ENCODE results near the gene RBL2.
A peak's percentile ranks its signal among the peaks of the same experiment; 100 is the strongest.
"Not testable (repeated sequence)": the region's sequence is repeated elsewhere in the genome, so short reads cannot be mapped to it uniquely, and the experiment has no call there.

The RBL2 gene

DNA sequence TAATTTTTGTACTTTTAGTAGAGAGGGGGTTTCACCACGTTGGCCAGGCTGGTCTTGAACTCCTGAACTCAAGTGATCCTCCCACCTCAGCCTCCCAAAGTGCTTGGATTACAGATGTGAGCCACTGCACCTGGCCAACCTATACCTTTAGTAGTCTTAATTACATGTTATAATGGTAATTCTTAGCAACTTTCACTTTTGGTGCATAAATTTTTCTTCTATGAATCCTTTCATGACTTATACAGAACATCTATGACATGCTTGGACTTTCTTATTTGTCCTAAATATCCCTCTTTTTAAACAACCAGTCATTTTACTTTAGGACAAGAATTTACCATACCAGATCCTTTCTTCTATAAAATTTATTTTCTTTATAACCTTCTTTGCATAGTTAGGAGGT is 10.3 kb upstream of the RBL2 start:
- WGBS: 100% methylated on average over 1 of the region's 1 CpG
- H3K4me1 ChIP-seq (ENCODE audit: insufficient read depth, low read length); H3K9ac ChIP-seq (ENCODE audit: low read depth, low read length); H3K27me3 ChIP-seq (ENCODE audit: insufficient read depth, low read length); H3K4me3 ChIP-seq (ENCODE audit: low read length); H3K27ac ChIP-seq (ENCODE audit: low read depth, low read length); H3K36me3 ChIP-seq (ENCODE audit: insufficient read depth, low read length): not testable (repeated sequence)
- H3K9me3 ChIP-seq (ENCODE audit: insufficient read depth, low read depth, low read length): peaks cover 40% of the 10 kb centered on the region

DNA sequence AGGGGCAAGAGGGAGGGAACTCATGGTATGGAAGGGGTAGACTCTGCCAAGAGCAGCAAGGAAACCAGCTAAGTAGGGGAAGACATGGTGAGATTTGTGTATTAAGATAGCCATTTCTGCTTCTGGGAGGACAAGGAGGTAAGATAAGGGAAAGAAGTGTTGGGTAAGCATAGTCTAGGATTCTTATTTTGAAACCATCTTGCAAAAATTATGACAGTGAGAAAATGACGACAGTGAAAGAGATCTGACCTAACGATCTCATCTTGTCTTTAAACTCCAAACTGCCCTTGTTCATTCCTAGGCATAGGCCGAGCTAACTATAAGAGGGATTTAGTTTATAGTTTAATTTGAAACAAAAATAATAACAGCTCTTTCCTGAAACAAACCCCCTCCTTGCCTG is 5.6 kb upstream of the RBL2 start:
- peaks cover 15% of the 10 kb centered on the region for H3K9me3 ChIP-seq (ENCODE audit: insufficient read depth, low read depth, low read length)
- no peaks in the 10 kb centered on the region for H3K36me3 ChIP-seq (ENCODE audit: insufficient read depth, low read length)
- H3K27me3 ChIP-seq (ENCODE audit: insufficient read depth, low read length): no peaks in the 10 kb centered on the region
- H3K4me3 ChIP-seq (ENCODE audit: low read length): no peak overlapping the region
- no peak overlapping the region for H3K27ac ChIP-seq (ENCODE audit: low read depth, low read length)
- peaks cover under 1% of the 10 kb centered on the region; the same call in 1 of the 2 replicates for H3K4me1 ChIP-seq (ENCODE audit: insufficient read depth, low read length)
- WGBS: 97% methylated on average over 2 of the region's 3 CpGs
- H3K9ac ChIP-seq (ENCODE audit: low read depth, low read length): no peak overlapping the region

DNA sequence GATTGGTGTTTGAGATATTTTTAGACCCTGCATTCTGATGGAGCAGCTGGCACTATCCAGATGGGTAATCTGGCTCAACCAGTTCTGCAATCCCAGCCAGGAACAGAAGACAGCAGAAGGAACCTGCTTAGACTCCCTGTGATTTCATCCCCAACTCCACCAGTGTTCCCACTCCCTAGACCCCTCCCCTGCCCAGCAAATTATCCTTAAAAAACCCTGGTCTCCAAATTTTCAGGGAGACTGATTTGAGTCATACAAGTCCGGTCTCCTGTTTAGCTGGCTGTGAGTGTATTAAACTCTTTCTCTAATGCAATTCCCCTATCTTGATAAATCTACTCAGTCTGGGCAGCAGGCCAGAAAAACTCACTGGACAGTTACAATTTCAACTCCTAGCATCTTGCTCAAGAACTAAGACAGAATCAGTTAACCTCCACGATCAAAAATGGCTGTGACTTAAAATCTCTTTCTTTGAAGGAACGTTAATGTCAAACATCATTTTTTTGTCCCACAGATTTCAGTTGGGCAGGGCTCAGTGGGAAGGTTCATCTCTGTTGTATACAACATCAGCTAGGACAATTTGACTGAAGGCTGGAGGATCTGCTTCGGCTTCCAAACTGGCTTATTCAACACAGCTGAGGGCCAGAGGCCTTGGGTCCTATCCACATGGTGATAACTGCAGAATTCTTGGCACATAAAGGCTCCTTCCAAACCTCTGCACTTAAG is 4.9 kb upstream of the RBL2 start:
- H3K27ac ChIP-seq (ENCODE audit: low read depth, low read length): no peak overlapping the region
- H3K4me3 ChIP-seq (ENCODE audit: low read length): no peak overlapping the region
- no peaks in the 10 kb centered on the region for H3K36me3 ChIP-seq (ENCODE audit: insufficient read depth, low read length)
- no peaks in the 10 kb centered on the region for H3K27me3 ChIP-seq (ENCODE audit: insufficient read depth, low read length)
- peaks cover 9% of the 10 kb centered on the region for H3K9me3 ChIP-seq (ENCODE audit: insufficient read depth, low read depth, low read length)
- no peak overlapping the region for H3K9ac ChIP-seq (ENCODE audit: low read depth, low read length)
- peaks cover 5% of the 10 kb centered on the region; the same call in 1 of the 2 replicates for H3K4me1 ChIP-seq (ENCODE audit: insufficient read depth, low read length)
- WGBS: 93% methylated on average over 4 of the region's 4 CpGs

DNA sequence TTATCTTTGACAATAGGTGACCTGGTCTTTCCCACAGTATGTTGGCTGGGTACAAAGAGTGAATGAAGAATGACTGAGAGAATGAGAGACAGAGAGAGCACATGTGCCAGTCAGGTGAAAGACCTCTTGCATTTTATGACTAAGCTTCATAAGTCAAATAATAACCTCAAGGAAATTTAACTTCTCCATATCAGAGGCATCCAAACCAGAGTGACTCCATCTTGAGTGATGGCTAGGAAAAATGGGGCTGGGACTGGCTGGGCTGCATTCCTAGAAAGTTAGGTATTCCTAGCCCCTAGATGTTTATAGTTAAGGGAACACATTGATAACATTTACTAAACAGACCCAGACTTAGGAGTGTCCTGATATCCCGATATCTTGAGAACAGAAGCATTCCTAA is 3.9 kb upstream of the RBL2 start:
- H3K27ac ChIP-seq (ENCODE audit: low read depth, low read length): no peak overlapping the region
- no CpG with 5 or more reads among the region's 1 CpG for WGBS
- no peak overlapping the region for H3K9ac ChIP-seq (ENCODE audit: low read depth, low read length)
- H3K9me3 ChIP-seq (ENCODE audit: insufficient read depth, low read depth, low read length): no peaks in the 10 kb centered on the region
- H3K4me1 ChIP-seq (ENCODE audit: insufficient read depth, low read length): peaks cover 5% of the 10 kb centered on the region; the same call in 1 of the 2 replicates
- H3K27me3 ChIP-seq (ENCODE audit: insufficient read depth, low read length): no peaks in the 10 kb centered on the region
- H3K36me3 ChIP-seq (ENCODE audit: insufficient read depth, low read length): no peaks in the 10 kb centered on the region
- H3K4me3 ChIP-seq (ENCODE audit: low read length): no peak overlapping the region

DNA sequence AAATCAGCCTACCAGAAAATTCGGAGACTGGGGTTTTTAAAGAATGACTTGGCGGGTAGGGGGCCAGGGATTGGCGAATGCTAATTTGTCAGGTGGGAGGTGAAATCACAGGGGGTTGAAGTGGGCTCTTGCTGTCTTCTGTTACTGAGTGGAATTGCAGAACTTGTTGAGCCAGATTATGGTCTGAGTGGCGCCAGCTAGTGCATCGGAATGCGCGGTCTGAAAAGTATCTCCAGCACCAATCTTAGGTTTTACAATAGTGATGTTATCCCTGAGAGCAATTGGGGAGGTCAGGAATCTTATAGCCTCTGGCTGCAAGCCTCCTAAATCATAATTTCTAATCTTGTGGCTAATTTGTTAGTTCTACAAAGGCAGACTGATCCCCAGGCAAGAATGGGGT is 762 bp upstream of the RBL2 start:
- peaks cover 13% of the 10 kb centered on the region for H3K4me1 ChIP-seq (ENCODE audit: insufficient read depth, low read length)
- H3K9ac ChIP-seq (ENCODE audit: low read depth, low read length): peak overlapping the region; percentile 85; the same call in 1 of the 2 replicates
- H3K36me3 ChIP-seq (ENCODE audit: insufficient read depth, low read length): no peaks in the 10 kb centered on the region
- no peaks in the 10 kb centered on the region for H3K9me3 ChIP-seq (ENCODE audit: insufficient read depth, low read depth, low read length)
- 0 out of 2 replicates have a peak overlapping the region, but pooled peaks have one; percentile 38 for H3K27ac ChIP-seq (ENCODE audit: low read depth, low read length)
- 83% methylated on average over 7 of the region's 7 CpGs for WGBS
- H3K4me3 ChIP-seq (ENCODE audit: low read length): peak overlapping the region; percentile 92
- H3K27me3 ChIP-seq (ENCODE audit: insufficient read depth, low read length): no peaks in the 10 kb centered on the region

DNA sequence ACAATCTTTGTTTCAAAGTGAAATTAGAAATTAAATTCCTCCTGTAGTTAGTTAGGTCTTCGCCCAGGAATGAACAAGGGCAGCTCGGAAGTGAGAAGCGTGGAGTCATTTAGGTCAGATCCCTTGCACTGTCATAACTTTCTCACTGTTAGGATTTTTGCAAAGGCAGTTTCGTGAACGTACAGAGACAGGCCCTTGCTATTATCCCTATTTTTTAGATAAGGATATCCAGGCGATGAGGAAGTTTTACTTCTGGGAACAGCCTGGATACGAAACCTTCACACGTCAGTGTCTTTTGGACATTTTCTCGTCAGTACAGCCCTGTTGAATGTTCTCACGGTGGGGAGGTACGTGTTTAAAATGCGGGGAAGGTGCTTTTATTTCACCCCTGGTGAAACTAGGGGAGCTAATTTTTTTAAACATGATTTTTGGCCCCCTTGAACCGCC is 318 bp upstream of the RBL2 start:
- 44% methylated on average over 13 of the region's 13 CpGs for WGBS
- Histone ChIP-seq H3K27me3 (ENCODE audit: insufficient read depth, low read length) (no peaks in the 10 kb centered on the region), H3K4me3 (ENCODE audit: low read length) (peak overlapping the region; percentile 92), H3K27ac (ENCODE audit: low read depth, low read length) (0 out of 2 replicates have a peak overlapping the region, but pooled peaks have one; percentile 38), H3K9me3 (ENCODE audit: insufficient read depth, low read depth, low read length) (no peaks in the 10 kb centered on the region), H3K36me3 (ENCODE audit: insufficient read depth, low read length) (peaks cover 1% of the 10 kb centered on the region; the same call in 1 of the 2 replicates), H3K9ac (ENCODE audit: low read depth, low read length) (peak overlapping the region; percentile 85; the same call in 1 of the 2 replicates), H3K4me1 (ENCODE audit: insufficient read depth, low read length) (peaks cover 13% of the 10 kb centered on the region)

DNA sequence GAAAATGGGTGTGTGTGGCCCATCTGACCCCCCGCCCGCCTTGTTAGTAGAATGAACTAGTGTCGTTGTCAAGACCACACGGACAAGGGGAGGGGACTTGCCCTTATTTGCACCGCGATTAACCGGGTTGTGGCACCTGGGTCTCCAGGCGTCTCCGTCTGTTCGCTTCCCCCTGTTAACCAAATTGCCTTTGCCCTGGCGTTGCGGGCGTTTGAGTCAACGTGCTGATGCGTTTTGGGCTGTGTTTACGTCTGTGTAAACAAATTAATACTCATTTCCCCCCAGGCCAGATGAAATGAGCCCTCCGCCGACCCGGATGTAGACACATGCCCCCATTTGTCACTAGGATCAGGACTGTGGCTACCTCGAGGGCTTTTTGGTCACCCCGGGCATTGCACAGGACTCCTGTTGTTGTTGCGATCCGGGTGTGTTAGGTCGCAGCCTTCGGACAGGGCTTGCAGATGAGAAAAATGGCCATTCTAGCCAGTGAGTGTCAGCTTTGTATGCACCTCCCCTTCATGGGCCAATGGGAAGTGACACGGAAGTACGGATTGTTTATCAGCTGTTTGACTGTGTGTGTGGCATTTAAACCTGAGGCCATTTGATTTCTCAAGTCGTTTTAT is 906 bp downstream of the RBL2 start:
- Histone ChIP-seq H3K27me3 (ENCODE audit: insufficient read depth, low read length) (no peaks in the 10 kb centered on the region), H3K27ac (ENCODE audit: low read depth, low read length) (peak overlapping the region; percentile 69; the same call in 1 of the 2 replicates), H3K9me3 (ENCODE audit: insufficient read depth, low read depth, low read length) (no peaks in the 10 kb centered on the region), H3K36me3 (ENCODE audit: insufficient read depth, low read length) (peaks cover 14% of the 10 kb centered on the region), H3K4me1 (ENCODE audit: insufficient read depth, low read length) (peaks cover 13% of the 10 kb centered on the region), H3K9ac (ENCODE audit: low read depth, low read length) (peak overlapping the region; percentile 85), H3K4me3 (ENCODE audit: low read length) (peak overlapping the region; percentile 92)
- WGBS: under 1% methylated on average over 28 of the region's 28 CpGs

DNA sequence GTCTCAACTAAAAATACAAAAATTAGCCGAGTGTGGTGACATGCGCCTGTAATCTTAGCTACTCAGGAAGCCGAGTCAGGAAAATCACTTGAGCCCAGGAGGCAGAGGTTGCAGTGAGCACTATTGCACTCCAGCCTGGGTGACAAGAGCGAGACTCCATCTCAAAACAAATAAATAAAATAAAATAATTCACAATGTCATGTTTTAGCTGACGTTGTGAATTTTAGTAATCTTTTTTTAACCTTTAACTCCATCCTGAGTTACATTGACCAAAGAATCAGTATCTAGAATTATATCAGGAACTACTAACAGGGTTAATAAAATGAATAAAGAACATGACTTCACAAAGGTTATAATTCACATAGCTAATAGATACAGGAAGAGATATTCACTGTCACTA is 5.9 kb downstream of the RBL2 start:
- H3K4me3 ChIP-seq (ENCODE audit: low read length): no peak overlapping the region
- H3K9me3 ChIP-seq (ENCODE audit: insufficient read depth, low read depth, low read length): no peaks in the 10 kb centered on the region
- no peaks in the 10 kb centered on the region for H3K27me3 ChIP-seq (ENCODE audit: insufficient read depth, low read length)
- H3K27ac ChIP-seq (ENCODE audit: low read depth, low read length): no peak overlapping the region
- H3K36me3 ChIP-seq (ENCODE audit: insufficient read depth, low read length): peaks cover 49% of the 10 kb centered on the region
- no peak overlapping the region for H3K9ac ChIP-seq (ENCODE audit: low read depth, low read length)
- WGBS: 83% methylated on average over 3 of the region's 5 CpGs
- H3K4me1 ChIP-seq (ENCODE audit: insufficient read depth, low read length): peaks cover 7% of the 10 kb centered on the region

DNA sequence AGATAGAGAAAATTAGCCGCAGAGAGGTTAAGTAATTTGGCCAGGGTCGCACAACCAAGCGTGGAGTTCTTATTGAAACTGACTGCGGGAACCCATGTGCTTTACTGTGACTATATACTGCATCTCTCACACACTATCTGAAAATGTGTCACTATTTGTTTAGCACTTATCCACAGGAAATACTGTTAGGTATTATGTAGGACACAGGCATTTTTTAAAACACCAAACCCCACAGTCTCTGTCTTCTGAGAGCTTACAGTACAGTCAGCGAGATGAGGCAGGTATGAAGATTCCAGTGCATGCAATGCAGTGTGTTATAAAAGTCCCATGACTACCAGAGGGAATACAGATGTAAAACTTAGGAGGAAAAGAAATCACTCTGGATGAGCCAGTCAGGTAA is 11.3 kb downstream of the RBL2 start:
- WGBS: over 99% methylated on average over 5 of the region's 5 CpGs
- H3K4me1 ChIP-seq (ENCODE audit: insufficient read depth, low read length): no peaks in the 10 kb centered on the region
- no peak overlapping the region for H3K9ac ChIP-seq (ENCODE audit: low read depth, low read length)
- peaks cover 70% of the 10 kb centered on the region for H3K36me3 ChIP-seq (ENCODE audit: insufficient read depth, low read length)
- no peak overlapping the region for H3K4me3 ChIP-seq (ENCODE audit: low read length)
- H3K9me3 ChIP-seq (ENCODE audit: insufficient read depth, low read depth, low read length): no peaks in the 10 kb centered on the region
- no peaks in the 10 kb centered on the region for H3K27me3 ChIP-seq (ENCODE audit: insufficient read depth, low read length)
- H3K27ac ChIP-seq (ENCODE audit: low read depth, low read length): no peak overlapping the region

DNA sequence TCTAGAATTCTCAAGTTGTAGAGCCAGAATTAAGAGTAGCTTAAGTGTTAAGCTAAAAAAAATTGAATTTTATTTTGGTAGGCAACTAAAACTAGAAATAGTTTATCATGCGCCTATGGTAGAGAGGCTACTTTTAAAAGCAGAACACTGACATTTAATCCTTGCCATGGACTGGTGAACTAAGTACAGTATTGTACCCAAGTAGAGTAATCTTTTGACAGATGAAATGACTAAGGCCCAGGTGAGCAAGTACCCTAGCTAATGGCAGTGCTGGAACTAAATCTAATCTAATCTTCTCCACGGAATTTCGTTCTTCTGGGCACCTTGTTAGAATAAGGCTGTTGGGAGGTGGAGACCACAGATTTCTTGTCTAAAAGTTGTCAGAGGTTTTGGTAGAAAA is 11.8 kb downstream of the RBL2 start:
- H3K9me3 ChIP-seq (ENCODE audit: insufficient read depth, low read depth, low read length): no peaks in the 10 kb centered on the region
- H3K9ac ChIP-seq (ENCODE audit: low read depth, low read length): no peak overlapping the region
- H3K4me3 ChIP-seq (ENCODE audit: low read length): no peak overlapping the region
- H3K4me1 ChIP-seq (ENCODE audit: insufficient read depth, low read length): no peaks in the 10 kb centered on the region
- no peaks in the 10 kb centered on the region for H3K27me3 ChIP-seq (ENCODE audit: insufficient read depth, low read length)
- WGBS: 81% methylated on average over 3 of the region's 3 CpGs
- H3K27ac ChIP-seq (ENCODE audit: low read depth, low read length): no peak overlapping the region
- peaks cover 68% of the 10 kb centered on the region for H3K36me3 ChIP-seq (ENCODE audit: insufficient read depth, low read length)

DNA sequence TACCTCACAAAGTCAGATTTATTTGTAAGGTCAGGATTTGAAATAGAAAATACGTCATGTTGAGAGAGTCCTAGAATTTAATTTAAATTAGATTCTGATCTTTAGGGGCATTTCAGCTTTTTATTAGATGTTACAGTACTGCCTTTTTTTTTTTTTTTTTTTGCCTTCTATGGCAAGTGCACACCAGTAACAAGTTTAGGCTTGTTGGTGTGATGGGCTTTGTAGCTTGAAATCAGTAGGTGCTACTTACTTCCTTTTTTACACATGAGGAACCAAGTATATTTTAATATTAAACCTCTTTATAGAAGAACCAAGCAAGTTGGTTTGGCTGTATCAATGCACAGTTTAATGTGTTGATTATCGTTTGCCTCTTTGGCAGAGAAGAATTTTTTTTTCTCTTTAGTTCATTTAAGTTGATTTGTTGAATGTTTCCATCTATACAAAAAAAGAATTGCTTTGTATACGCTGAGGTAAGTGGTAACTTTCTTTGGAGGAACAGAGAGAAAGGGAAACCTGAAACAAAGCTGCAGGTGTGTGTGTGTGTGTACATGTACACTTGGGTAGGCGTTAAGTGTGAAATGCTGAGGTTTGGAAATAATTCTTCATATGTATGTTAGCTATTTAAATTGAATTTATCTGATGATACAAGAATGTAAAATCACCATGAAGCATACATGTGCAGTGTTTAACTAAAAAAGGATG is 15.7 kb downstream of the RBL2 start:
- Histone ChIP-seq H3K27me3 (ENCODE audit: insufficient read depth, low read length) (no peaks in the 10 kb centered on the region), H3K4me3 (ENCODE audit: low read length) (no peak overlapping the region), H3K27ac (ENCODE audit: low read depth, low read length) (no peak overlapping the region), H3K9ac (ENCODE audit: low read depth, low read length) (no peak overlapping the region), H3K9me3 (ENCODE audit: insufficient read depth, low read depth, low read length) (no peaks in the 10 kb centered on the region), H3K4me1 (ENCODE audit: insufficient read depth, low read length) (no peaks in the 10 kb centered on the region), H3K36me3 (ENCODE audit: insufficient read depth, low read length) (peaks cover 73% of the 10 kb centered on the region)
- WGBS: 98% methylated on average over 3 of the region's 4 CpGs
